Measurements from ENCODE around the gene DNTT. TPM values are rescaled to one million over a fixed set of nuclear protein-coding genes. Genes with fewer than 3 reads are reported as not detected.
"Not testable (repeated sequence)": the region's sequence is repeated elsewhere in the genome, so short reads cannot be mapped to it uniquely, and the experiment has no call there.

DNTT gene
- total RNA-seq, 2 experiments from 2014 or later = not detected

DNA sequence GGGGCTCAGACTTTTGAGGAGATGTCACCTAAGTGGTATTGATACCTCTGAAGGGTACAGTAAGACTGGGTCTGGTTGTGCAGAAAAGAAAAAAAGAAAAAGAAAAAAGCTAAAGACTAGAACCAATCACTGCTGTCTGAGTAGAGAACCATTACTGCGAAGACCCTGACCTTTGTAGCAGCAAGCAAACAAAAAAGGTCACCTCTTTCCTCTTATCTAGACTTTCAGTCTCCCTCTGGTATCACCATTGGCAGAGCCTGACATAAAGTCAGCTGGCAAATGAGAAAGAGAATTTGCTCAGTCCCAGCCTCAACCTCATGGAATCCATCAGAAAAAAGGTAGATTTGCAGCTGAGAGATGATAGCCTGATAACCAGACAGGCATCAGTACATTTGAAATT, 2.6 kb upstream of the DNTT start:
- Mint-ChIP-seq H3K27me3 (peaks cover 63% of the 10 kb centered on the region), H3K9me3 (no peaks in the 10 kb centered on the region), H3K27ac (no peak overlapping the region), H3K36me3 (ENCODE audit: low read depth) (no peaks in the 10 kb centered on the region), H3K4me3 (no peak overlapping the region), H3K4me1 (peaks cover 6% of the 10 kb centered on the region)
- CTCF ChIA-PET = interaction anchor here (0.6 kb wide), 1 partner anchor 299 kb away, joined by 3 read pairs; no protein-coding TSS in a partner anchor
- POLR2A ChIA-PET = no interaction called here
- DNase-seq = no peak

DNA sequence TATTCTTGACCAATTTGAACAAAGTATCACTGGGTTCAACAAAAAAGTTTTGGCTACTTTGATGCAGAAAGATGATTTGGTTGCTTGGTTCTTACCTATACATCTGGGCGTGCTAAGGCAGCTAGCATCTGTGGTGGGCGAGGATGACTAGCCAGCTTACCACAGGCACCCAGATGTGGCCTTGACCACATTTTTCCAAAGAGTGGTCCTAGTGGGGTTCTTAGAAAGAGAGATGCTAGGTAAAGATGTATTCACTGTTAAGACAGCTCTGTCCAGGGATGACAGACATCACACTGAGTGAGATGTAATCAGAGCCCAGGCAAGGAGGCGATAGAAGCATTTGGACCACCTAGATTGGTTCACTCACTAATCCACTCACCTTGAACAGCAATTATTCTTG, 785 bp downstream of the DNTT start:
- ChIA-PET CTCF (no interaction called here), POLR2A (no interaction called here)
- no peaks in the 10 kb centered on the region for H3K36me3 Mint-ChIP-seq (ENCODE audit: low read depth)
- H3K4me3 Mint-ChIP-seq = no peak overlapping the region
- DNase-seq = no peak
- no peaks in the 10 kb centered on the region for H3K9me3 Mint-ChIP-seq
- no peaks in the 10 kb centered on the region for H3K4me1 Mint-ChIP-seq
- H3K27ac Mint-ChIP-seq = no peak overlapping the region
- peaks cover 57% of the 10 kb centered on the region for H3K27me3 Mint-ChIP-seq

DNA sequence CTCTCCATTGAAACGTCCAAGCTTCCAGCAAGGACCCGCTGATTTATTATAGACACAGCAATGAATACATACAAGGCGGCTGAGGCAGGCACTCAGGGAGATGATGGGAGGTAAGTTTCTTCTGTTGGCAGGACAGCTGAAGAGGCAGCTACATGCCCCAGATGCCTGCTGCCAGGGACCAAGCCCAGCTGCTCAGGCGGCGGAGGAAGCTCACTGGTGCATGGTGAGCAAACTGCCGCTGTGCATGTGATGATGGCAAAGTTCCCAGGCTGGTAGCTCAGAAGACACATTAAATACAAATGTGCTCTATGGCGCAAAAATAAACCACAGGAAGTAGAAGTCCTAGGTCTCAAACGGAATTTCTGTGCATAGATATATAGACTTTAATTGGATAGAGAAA, 2.3 kb downstream of the DNTT start:
- Mint-ChIP-seq H3K4me1 (no peaks in the 10 kb centered on the region), H3K27ac (no peak overlapping the region), H3K4me3 (no peak overlapping the region), H3K9me3 (no peaks in the 10 kb centered on the region), H3K27me3 (peaks cover 52% of the 10 kb centered on the region), H3K36me3 (ENCODE audit: low read depth) (no peaks in the 10 kb centered on the region)
- DNase-seq = no peak
- ChIA-PET POLR2A (no interaction called here), CTCF (no interaction called here)

DNA sequence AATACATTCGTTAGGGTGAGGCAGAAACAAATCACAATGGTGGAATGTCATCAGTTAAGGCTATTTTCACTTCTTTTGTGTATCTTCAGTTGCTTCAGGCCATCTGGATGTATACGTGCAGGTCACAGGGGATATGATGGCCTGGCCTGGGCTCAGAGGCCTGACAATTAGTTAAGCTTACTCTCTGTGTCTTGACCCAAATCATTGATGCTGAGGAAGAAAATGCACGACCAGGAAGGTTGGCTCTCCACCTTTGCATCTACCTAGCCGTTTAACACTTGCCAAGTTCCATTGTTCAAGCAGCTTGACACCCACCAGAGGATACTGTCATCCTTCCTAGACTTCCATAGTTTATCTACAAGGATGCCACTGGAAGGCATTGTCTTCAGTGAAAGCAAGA, 4.6 kb downstream of the DNTT start:
- POLR2A ChIA-PET = interaction anchor here (1.1 kb wide), 1 partner anchor 74 kb away, joined by 3 read pairs; no protein-coding TSS in a partner anchor
- H3K4me3 Mint-ChIP-seq; H3K36me3 Mint-ChIP-seq (ENCODE audit: low read depth); H3K4me1 Mint-ChIP-seq; CTCF ChIA-PET; H3K27ac Mint-ChIP-seq; DNase-seq; H3K9me3 Mint-ChIP-seq: not testable (repeated sequence)
- peaks cover 50% of the 10 kb centered on the region for H3K27me3 Mint-ChIP-seq

DNA sequence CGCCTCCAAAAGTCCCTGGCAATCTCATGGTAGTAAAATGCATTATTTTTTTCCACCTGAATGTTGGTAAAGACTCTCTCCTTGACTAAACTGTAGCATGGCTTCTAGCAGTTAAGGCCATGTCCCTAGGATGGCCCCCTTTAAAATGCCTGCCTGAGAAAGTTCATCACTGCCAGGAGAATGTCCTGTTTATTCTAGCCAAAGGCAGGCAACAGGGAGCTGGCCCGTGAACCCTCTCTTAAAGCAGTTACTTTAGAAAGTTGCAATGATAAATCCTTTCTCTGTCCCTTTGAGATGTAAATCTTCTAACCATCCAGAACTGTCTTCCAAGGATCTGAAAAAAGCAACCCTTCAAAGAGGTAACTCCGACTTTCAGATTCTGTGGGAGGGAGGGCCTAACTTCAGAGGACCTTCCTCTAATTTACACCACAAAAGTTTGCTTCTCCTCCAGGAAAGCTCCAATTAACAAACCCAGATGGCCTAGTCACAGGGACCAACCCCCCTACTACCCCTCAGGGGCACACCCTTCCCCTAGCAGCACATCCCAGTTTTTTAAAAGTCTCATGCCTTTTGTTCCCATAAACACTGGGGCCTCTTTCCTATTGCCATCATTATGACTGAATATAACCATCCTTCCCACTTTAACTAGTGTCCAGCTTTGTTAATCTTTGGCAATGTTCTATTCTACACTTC, 5.5 kb downstream of the DNTT start:
- CTCF ChIA-PET = interaction anchor here (1.2 kb wide), 1 partner anchor 293 kb away, joined by 3 read pairs; no protein-coding TSS in a partner anchor
- H3K4me3 Mint-ChIP-seq = no peak overlapping the region
- POLR2A ChIA-PET = no interaction called here
- H3K36me3 Mint-ChIP-seq (ENCODE audit: low read depth) = no peaks in the 10 kb centered on the region
- no peaks in the 10 kb centered on the region for H3K9me3 Mint-ChIP-seq
- no peak overlapping the region for H3K27ac Mint-ChIP-seq
- no peaks in the 10 kb centered on the region for H3K4me1 Mint-ChIP-seq
- DNase-seq = no peak
- H3K27me3 Mint-ChIP-seq = peaks cover 42% of the 10 kb centered on the region

DNA sequence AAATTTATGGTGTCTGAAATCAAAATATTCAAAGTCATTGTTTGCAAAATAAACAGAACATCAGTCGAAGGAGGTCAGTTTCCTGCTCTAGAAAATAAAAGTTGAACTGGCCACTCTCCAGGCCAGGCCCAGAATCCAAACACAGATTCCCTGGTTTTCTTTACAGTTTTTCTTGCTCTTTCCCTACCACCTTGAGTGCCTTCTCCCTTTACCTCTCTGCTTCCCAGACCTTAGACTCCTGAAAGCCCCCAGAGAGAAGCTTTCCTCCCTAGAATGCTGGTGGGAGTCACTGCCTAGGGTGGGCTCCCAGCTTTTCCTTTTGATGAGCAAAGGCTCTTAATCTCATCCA, 6.1 kb downstream of the DNTT start:
- H3K27me3 Mint-ChIP-seq = peaks cover 38% of the 10 kb centered on the region
- ChIA-PET CTCF (interaction anchor here (1.2 kb wide), 1 partner anchor 293 kb away, joined by 3 read pairs; no protein-coding TSS in a partner anchor), POLR2A (no interaction called here)
- no peak overlapping the region for H3K27ac Mint-ChIP-seq
- no peak overlapping the region for H3K4me3 Mint-ChIP-seq
- H3K4me1 Mint-ChIP-seq = no peaks in the 10 kb centered on the region
- H3K36me3 Mint-ChIP-seq (ENCODE audit: low read depth) = no peaks in the 10 kb centered on the region
- no peaks in the 10 kb centered on the region for H3K9me3 Mint-ChIP-seq
- DNase-seq = no peak

DNA sequence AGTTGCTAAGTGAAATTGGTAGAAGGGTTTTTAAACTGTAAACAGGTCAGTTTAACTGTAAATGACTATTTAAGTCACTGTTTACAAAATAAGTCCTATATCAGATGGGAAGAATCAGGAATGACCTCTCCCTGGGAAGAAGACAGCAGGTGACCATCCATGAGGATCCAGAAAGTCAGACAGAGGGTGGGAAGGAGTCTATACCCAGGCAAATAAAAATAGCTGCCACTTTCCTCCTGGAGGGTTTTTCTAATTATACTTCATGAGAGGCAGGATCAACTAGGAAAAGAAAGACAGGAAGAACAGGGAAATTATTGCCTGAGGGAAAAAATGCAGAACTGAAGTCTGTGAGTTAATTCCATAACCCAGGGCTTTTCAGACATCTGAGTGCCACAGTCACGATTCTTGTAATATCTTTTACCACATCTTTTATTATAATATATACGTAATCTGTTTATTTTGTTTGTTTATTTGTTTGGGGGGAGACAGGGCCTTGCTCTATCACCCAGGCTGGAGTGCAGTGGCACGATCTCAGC, 7.0 kb downstream of the DNTT start:
- H3K4me1 Mint-ChIP-seq = no peaks in the 10 kb centered on the region
- DNase-seq = no peak
- H3K27ac Mint-ChIP-seq = no peak overlapping the region
- ChIA-PET POLR2A (no interaction called here), CTCF (no interaction called here)
- H3K27me3 Mint-ChIP-seq = peaks cover 36% of the 10 kb centered on the region
- no peaks in the 10 kb centered on the region for H3K9me3 Mint-ChIP-seq
- no peaks in the 10 kb centered on the region for H3K36me3 Mint-ChIP-seq (ENCODE audit: low read depth)
- H3K4me3 Mint-ChIP-seq = no peak overlapping the region

DNA sequence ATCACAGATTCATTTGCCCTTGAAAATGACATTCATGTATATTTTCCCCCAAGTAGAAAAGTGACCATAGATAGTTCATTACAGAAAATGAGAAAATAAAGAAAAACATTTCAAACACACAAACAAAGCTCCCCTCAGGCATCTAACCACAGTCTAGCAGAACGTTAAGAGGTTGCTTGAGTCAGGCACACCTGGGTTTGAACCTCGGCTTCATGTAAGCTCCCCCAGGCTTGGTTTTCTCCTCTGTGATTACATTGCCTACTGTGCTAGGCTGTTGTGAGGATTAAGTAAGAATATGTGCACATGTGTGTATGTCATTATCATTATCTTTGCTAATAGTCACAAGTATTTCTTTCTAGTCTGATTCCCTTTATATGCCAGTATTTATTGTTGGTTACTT, 9.1 kb downstream of the DNTT start:
- no peak for DNase-seq
- Mint-ChIP-seq H3K4me3 (no peak overlapping the region), H3K4me1 (no peaks in the 10 kb centered on the region), H3K27ac (no peak overlapping the region), H3K36me3 (ENCODE audit: low read depth) (no peaks in the 10 kb centered on the region), H3K9me3 (no peaks in the 10 kb centered on the region), H3K27me3 (peaks cover 34% of the 10 kb centered on the region)
- ChIA-PET CTCF (interaction anchor here (0.9 to 1.0 kb wide), 2 partner anchors 84 to 297 kb away, joined by 3 read pairs; no protein-coding TSS in a partner anchor), POLR2A (no interaction called here)

DNA sequence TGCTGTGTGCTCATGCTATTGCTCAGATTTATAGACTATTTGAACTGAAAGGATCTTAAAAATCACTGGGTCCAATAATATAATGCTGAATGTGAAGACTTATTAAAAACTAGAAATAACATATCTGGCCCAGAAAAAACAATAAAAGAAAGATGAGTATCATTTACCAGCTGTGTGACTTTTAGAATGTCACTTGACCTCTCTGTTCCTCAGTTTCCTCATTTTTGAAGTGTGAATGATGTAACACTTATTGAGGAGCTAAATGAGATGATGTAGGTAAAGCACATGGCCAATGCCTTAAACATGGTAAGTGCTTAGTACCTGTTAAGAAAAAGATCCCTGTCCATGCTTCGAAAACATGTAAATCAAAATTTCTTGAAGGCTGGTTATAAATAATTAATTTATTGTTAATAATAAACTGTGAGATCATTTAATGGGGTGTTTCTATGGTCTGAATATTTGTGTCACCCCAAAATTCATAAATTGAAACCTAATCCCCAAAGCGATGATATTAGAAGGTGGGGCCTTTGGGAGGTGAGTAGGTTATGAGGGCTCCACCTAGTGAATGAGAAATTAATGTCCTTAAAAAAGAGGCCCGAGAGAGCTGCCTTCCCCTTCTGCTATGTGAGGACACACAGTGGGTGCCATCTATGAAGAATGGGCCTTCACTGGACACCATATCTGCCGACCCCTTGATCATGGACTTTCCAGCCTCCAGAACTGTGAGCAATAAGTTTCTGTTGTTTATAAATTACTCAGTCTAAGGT, 13.0 kb downstream of the DNTT start:
- no peak for DNase-seq
- POLR2A ChIA-PET = no interaction called here
- Mint-ChIP-seq H3K9me3 (no peaks in the 10 kb centered on the region), H3K4me1 (no peaks in the 10 kb centered on the region), H3K27me3 (peaks cover 28% of the 10 kb centered on the region), H3K4me3 (no peak overlapping the region), H3K36me3 (ENCODE audit: low read depth) (no peaks in the 10 kb centered on the region), H3K27ac (no peak overlapping the region)
- CTCF ChIA-PET = interaction anchor here (0.9 to 1.5 kb wide), 4 partner anchors 17 to 300 kb away, joined by 3 to 5 read pairs (median 4); no protein-coding TSS in a partner anchor

DNA sequence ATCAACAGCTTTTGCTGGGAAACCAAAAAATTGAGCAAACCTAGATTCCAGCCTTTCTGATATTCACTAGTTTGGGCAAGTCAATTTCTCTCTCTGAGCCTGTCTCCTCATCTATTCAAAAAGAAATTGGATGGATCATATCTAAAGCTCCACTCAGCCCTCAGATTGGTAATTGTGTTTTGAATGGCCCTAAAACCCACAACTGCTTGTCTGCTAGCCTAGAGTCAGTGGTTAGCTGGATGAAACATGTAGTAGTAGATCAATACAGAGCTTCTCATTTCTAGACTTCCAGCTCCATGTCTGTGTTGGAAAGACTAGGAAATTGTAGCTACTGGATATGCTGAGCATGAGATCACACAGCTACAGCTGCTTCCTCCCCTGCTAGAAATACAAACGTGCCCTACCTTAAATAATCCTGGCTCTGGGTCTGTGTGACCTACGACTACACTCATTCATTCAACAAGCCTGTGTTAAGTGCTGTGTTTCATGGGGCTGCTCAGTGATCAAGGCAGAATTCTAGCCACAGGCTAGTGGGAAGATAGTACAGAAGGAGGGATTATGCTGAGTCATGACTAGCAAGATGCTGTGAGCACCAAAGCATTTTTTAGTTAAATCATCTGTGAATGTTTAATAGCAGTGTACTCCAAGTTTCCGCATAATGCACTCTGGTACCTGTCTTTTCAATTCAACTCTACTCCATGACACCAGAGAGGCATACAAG, 15.7 kb downstream of the DNTT start:
- no peak overlapping the region for H3K27ac Mint-ChIP-seq
- ChIA-PET POLR2A (no interaction called here), CTCF (interaction anchor here (1.5 kb wide), 1 partner anchor 15 kb away, joined by 3 read pairs; no protein-coding TSS in a partner anchor)
- no peak overlapping the region for H3K4me3 Mint-ChIP-seq
- H3K27me3 Mint-ChIP-seq = peaks cover 35% of the 10 kb centered on the region
- no peak for DNase-seq
- no peaks in the 10 kb centered on the region for H3K36me3 Mint-ChIP-seq (ENCODE audit: low read depth)
- no peaks in the 10 kb centered on the region for H3K9me3 Mint-ChIP-seq
- no peaks in the 10 kb centered on the region for H3K4me1 Mint-ChIP-seq

DNA sequence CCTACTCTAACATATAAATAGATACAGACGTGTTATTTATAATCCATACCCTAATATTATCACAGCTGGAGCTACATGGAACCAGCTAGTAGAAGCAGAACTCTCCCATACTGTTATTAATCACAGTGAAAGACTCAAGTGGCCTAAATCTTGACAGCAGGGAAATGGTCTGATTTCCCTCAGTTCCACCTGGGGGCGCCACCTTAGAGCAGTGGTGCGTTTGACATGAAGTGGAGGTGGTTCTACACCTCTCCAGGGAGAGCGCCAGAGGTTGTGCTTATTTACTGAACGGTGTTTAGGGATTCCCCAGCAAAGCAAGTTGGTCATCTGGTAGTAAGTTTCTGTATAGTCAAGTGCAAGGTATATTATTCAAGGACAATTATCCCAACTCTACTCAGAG, 17.6 kb downstream of the DNTT start:
- H3K4me3 Mint-ChIP-seq = no peak overlapping the region
- H3K36me3 Mint-ChIP-seq (ENCODE audit: low read depth) = no peaks in the 10 kb centered on the region
- H3K9me3 Mint-ChIP-seq = no peaks in the 10 kb centered on the region
- H3K4me1 Mint-ChIP-seq = peaks cover 2% of the 10 kb centered on the region
- POLR2A ChIA-PET = no interaction called here
- H3K27ac Mint-ChIP-seq = no peak overlapping the region
- CTCF ChIA-PET = interaction anchor here (0.9 to 1.5 kb wide), 2 partner anchors 13 to 80 kb away, joined by 3 to 4 read pairs; no protein-coding TSS in a partner anchor
- H3K27me3 Mint-ChIP-seq = peaks cover 36% of the 10 kb centered on the region
- DNase-seq = no peak

DNA sequence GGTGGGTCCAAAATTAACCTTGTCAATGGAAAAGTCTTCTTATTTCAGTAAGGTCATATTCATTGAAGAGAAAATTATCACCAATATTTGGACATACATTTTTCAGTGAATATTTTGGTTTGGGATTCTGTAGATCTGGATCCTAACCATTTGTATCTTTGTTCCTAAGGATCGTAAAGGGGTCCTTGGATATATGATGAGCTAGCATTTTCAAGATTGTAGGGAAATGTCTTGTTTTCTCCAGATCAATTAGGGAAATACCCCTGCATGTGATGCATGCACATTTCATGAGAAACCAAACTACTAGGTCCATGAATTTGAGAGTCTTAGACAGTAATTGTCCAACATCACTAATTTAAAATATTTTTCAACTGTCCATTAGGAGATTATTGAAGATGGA, 18.0 kb downstream of the DNTT start:
- H3K4me1 Mint-ChIP-seq = peaks cover 2% of the 10 kb centered on the region
- peaks cover 36% of the 10 kb centered on the region for H3K27me3 Mint-ChIP-seq
- no peak for DNase-seq
- H3K27ac Mint-ChIP-seq = no peak overlapping the region
- ChIA-PET POLR2A (no interaction called here), CTCF (interaction anchor here (0.9 to 1.1 kb wide), 2 partner anchors 80 to 93 kb away, joined by 3 to 4 read pairs; no protein-coding TSS in a partner anchor)
- no peaks in the 10 kb centered on the region for H3K9me3 Mint-ChIP-seq
- H3K36me3 Mint-ChIP-seq (ENCODE audit: low read depth) = no peaks in the 10 kb centered on the region
- no peak overlapping the region for H3K4me3 Mint-ChIP-seq

DNA sequence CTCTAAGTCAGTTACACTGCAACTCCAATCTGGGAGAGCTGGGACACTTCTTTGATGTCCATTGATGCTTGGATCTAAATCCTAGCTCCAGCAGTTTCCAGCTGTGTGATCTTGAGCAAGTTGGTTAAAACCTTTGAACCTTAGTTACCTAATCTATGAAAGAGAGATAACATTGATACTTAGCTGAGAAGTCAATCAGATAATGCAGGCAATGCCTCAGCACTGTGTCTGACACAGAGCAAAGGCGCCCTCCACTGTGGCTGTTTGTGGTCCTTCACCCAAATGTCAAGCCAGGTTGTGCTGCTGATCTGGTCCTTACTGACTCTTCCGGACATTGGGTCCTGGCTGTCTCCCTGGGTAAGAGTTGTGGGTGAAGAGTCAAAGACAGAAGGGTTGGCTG, 20.2 kb downstream of the DNTT start:
- H3K27me3 Mint-ChIP-seq = peaks cover 45% of the 10 kb centered on the region

More for the DNA sequence above, 20.2 kb downstream of the DNTT start:
- H3K4me3 Mint-ChIP-seq = no peak overlapping the region
- H3K9me3 Mint-ChIP-seq = no peaks in the 10 kb centered on the region
- no peak overlapping the region for H3K27ac Mint-ChIP-seq
- ChIA-PET CTCF (no interaction called here), POLR2A (no interaction called here)
- no peak for DNase-seq
- H3K36me3 Mint-ChIP-seq (ENCODE audit: low read depth) = no peaks in the 10 kb centered on the region
- peaks cover 2% of the 10 kb centered on the region for H3K4me1 Mint-ChIP-seq
